GM23248 (cell line): Measurements from ENCODE around the gene COMMD7.

Source experiments
- EZH2 ChIP-seq: fragments of 200-600 bp; sonication (generic); IDR thresholded peaks from 2 replicates; pipeline ENCODE4 v1.6.1; 2018; ENCODE audit warnings: antibody characterized with exemption, mild to moderate bottlenecking; ENCODE audit not compliant: insufficient read depth, poor library complexity, severe bottlenecking
- EZH2phosphoT487 ChIP-seq: fragments of 200-600 bp; sonication (generic); IDR thresholded peaks from 2 replicates; pipeline ENCODE4 v1.6.1; 2018; ENCODE audit warnings: antibody characterized with exemption, moderate library complexity, mild to moderate bottlenecking, low read depth; ENCODE audit not compliant: insufficient read depth

DNA sequence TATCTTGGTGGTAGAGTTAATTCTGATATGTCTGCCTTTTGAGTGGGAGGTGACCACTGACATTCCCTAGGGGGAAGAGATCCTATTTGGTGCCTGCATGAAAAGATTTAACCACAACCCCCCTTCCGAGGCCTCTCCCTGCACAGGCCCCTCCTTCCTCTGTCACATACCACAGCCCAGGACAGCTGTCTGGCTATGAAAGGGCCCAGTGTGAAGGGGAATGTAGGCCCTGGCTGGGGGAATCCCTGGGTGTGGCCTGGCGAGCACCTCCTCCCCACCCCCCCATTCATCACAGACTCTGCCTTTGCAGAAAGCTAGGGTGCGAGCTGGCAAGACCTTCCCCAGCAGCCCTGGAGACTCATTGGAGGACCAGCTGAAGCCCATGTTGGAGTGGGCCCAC is 49.0 kb upstream of the COMMD7 start:
- TF ChIP-seq EZH2phosphoT487 (no peak), EZH2 (no peak)
